GM23338 (cell line): ENCODE results near the gene OR52K1. TPM values are rescaled to one million over a fixed set of nuclear protein-coding genes. Genes with fewer than 3 reads are reported as not detected.
"Not testable (repeated sequence)": the region's sequence is repeated elsewhere in the genome, so short reads cannot be mapped to it uniquely, and the experiment has no call there.

Experiments used
- ATAC-seq: fragments of 200-7000 bp; cut with Tn5 transposase; 3 replicates; pipeline ENCODE4 v1.9.1; 2020
- DNase-seq: peaks from one replicate; pipeline ENCODE4 v3.0.0-alpha.2; 2015; ENCODE audit warnings: low spot score
- H2AFZ ChIP-seq: fragments of 200-600 bp; sonication (generic); 2 replicates; pipeline ENCODE4 v1.8.0; 2016; ENCODE audit warnings: antibody characterized with exemption, mild to moderate bottlenecking, moderate library complexity
- H3F3A ChIP-seq: fragments of 200-600 bp; sonication (generic); replicated peaks from 2 replicates; pipeline ENCODE4 v1.8.0; 2017; ENCODE audit warnings: antibody characterized with exemption, mixed run types, low read depth
- H3K27ac ChIP-seq: fragments of 200-600 bp; sonication (generic); 2 replicates; pipeline ENCODE4 v1.6.1; 2016; ENCODE audit warnings: low read depth
- H3K27me3 ChIP-seq: fragments of 200-600 bp; sonication (generic); 2 replicates; pipeline ENCODE4 v1.8.0; 2016; ENCODE audit warnings: mild to moderate bottlenecking, mixed run types, moderate library complexity; ENCODE audit not compliant: insufficient read depth
- H3K36me3 ChIP-seq: fragments of 200-600 bp; sonication (generic); 2 replicates; pipeline ENCODE4 v1.8.0; 2016; ENCODE audit warnings: mild to moderate bottlenecking; ENCODE audit not compliant: insufficient read depth
- H3K4me1 ChIP-seq: fragments of 200-600 bp; sonication (generic); 2 replicates; pipeline ENCODE4 v1.8.0; 2016; ENCODE audit warnings: mild to moderate bottlenecking, moderate library complexity; ENCODE audit not compliant: insufficient read depth
- H3K4me2 ChIP-seq: fragments of 200-600 bp; sonication (generic); 2 replicates; pipeline ENCODE4 v1.7.1; 2017; ENCODE audit warnings: mixed run types
- H3K4me3 ChIP-seq: fragments of 200-600 bp; sonication (generic); 2 replicates; pipeline ENCODE4 v1.6.1; 2016; ENCODE audit warnings: mixed run types
- H3K79me2 ChIP-seq: fragments of 200-600 bp; sonication (generic); replicated peaks from 2 replicates; pipeline ENCODE4 v1.8.0; 2017; ENCODE audit warnings: mild to moderate bottlenecking; ENCODE audit not compliant: insufficient read depth
- H3K9me2 ChIP-seq: fragments of 200-600 bp; sonication (generic); 2 replicates; pipeline ENCODE4 v1.8.0; 2017; ENCODE audit not compliant: insufficient read depth
- H4K20me1 ChIP-seq: fragments of 200-600 bp; sonication (generic); replicated peaks from 2 replicates; pipeline ENCODE4 v1.8.0; 2017; ENCODE audit warnings: mild to moderate bottlenecking; ENCODE audit not compliant: insufficient read depth
- H3K27ac Mint-ChIP-seq: 2 replicates; pipeline ENCODE4 v1.8.0; 2020; ENCODE audit warnings: inconsistent platforms, mild to moderate bottlenecking, moderate library complexity, mixed read lengths
- H3K27me3 Mint-ChIP-seq: 3 replicates; pipeline ENCODE4 v1.8.0; 2022; ENCODE audit warnings: low read depth, mild to moderate bottlenecking, moderate library complexity, mixed read lengths, inconsistent platforms; ENCODE audit not compliant: insufficient read depth, poor library complexity
- H3K36me3 Mint-ChIP-seq: 3 replicates; pipeline ENCODE4 v1.8.0; 2021; ENCODE audit warnings: low read depth, mild to moderate bottlenecking, inconsistent platforms, moderate library complexity, mixed read lengths
- H3K4me1 Mint-ChIP-seq: 3 replicates; pipeline ENCODE4 v1.8.0; 2020; ENCODE audit warnings: mild to moderate bottlenecking, inconsistent platforms, mixed read lengths
- H3K4me3 Mint-ChIP-seq: 3 replicates; pipeline ENCODE4 v1.8.0; 2021; ENCODE audit warnings: moderate library complexity, mild to moderate bottlenecking, inconsistent platforms, mixed read lengths
- H3K9me3 Mint-ChIP-seq: 3 replicates; pipeline ENCODE4 v1.8.0; 2020; ENCODE audit warnings: moderate library complexity, mild to moderate bottlenecking, inconsistent platforms, mixed read lengths
- CREB1 ChIP-seq: fragments of 250-450 bp; sonication (Bioruptor Pico); IDR thresholded peaks from 2 replicates; pipeline ENCODE4 v1.5.0; 2020; ENCODE audit warnings: low read depth, mild to moderate bottlenecking, moderate library complexity
- EZH2 ChIP-seq: fragments of 200-600 bp; sonication (generic); IDR thresholded peaks from one replicate; pipeline ENCODE4 v1.8.0; 2017; ENCODE audit warnings: antibody characterized with exemption, mild to moderate bottlenecking, low read depth; ENCODE audit not compliant: unreplicated experiment
- EZH2phosphoT487 ChIP-seq: fragments of 200-600 bp; sonication (generic); IDR thresholded peaks from one replicate; pipeline ENCODE4 v1.8.1; 2018; ENCODE audit warnings: antibody characterized with exemption; ENCODE audit not compliant: unreplicated experiment
- JUNB ChIP-seq: IDR thresholded peaks from one replicate; pipeline ENCODE4 v1.6.1; 2016; ENCODE audit warnings: antibody characterized with exemption; ENCODE audit not compliant: unreplicated experiment
- NANOG ChIP-seq: IDR thresholded peaks from 2 replicates; pipeline ENCODE4 v1.6.1; 2016; ENCODE audit warnings: antibody characterized with exemption, borderline replicate concordance
- POLR2AphosphoS5 ChIP-seq: IDR thresholded peaks from 2 replicates; pipeline ENCODE4 v1.6.1; 2016; ENCODE audit warnings: antibody characterized with exemption, low read depth
- STAT1 ChIP-seq: IDR thresholded peaks from one replicate; pipeline ENCODE4 v1.6.1; 2016; ENCODE audit warnings: antibody characterized with exemption; ENCODE audit not compliant: unreplicated experiment
- ZNF331 ChIP-seq: fragments of 250-450 bp; sonication (Bioruptor Pico); IDR thresholded peaks from 2 replicates; pipeline ENCODE4 v1.5.0; 2020; ENCODE audit warnings: low read depth, mild to moderate bottlenecking, moderate library complexity
- polyA plus RNA-seq: library from polyadenylated mRNA; unstranded; fragments of >200 nt; fragmentation: Nextera tagmentation; extraction: Ambion mirVana; gene quantifications from 2 replicates; pipeline ENCODE4 v1.2.1, GENCODE V29; 2016
- total RNA-seq: library from RNA; depleted of rRNA; stranded (reverse); fragments of >200 nt; shearing (Covaris generic); gene quantifications from 2 replicates; pipeline ENCODE4 v1.2.3, GENCODE V29; 2014
- TF ChIP-seq, protein P1 (sequence below): IDR thresholded peaks from 2 replicates; pipeline ENCODE4 v1.6.1; 2016; ENCODE audit warnings: antibody characterized with exemption
- TF ChIP-seq, protein P2 (sequence below): IDR thresholded peaks from one replicate; pipeline ENCODE4 v1.6.1; 2018; ENCODE audit warnings: antibody characterized with exemption; ENCODE audit not compliant: unreplicated experiment
- TF ChIP-seq, protein P3 (sequence below): fragments of 250-450 bp; sonication (Bioruptor Pico); IDR thresholded peaks from 2 replicates; pipeline ENCODE4 v1.5.0; 2020; ENCODE audit warnings: mild to moderate bottlenecking, moderate library complexity

The OR52K1 gene
- total and polyA plus RNA-seq, 2 experiments from 2014 or later: not detected

DNA sequence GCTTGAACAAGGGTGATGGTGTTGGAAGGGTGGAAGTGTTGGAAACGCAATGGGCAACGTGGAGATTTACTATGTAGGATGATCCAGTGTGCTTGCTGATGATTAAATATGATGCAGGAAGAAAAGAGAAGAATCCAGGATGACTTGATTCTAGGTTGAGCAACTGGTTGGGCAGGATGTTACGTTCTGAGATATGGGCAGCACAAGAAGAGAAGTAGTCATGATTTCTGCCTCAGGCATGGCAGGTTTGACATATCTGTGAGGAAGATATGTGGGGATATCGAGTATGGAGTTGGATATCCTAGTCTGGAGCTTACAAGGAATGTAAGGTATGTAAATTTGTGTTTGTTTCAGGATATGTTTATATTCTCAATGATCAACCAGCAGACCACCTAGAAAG lies 1.9 kb downstream of the OR52K1 start:
- H3K36me3 Mint-ChIP-seq: no peaks in the 10 kb centered on the region
- Histone ChIP-seq H2AFZ (no peak overlapping the region), H3K4me2 (no peak overlapping the region), H3K79me2 (no peaks in the 10 kb centered on the region), H4K20me1 (no peaks in the 10 kb centered on the region), H3K27ac (no peak overlapping the region), H3K27me3 (no peaks in the 10 kb centered on the region), H3F3A (no peaks in the 10 kb centered on the region), H3K9me2 (peaks cover 9% of the 10 kb centered on the region; the same call in 1 of the 2 replicates), H3K4me1 (peaks cover 14% of the 10 kb centered on the region), H3K36me3 (no peaks in the 10 kb centered on the region), H3K4me3 (no peak overlapping the region)
- H3K9me3 Mint-ChIP-seq: no peaks in the 10 kb centered on the region
- no peak for ATAC-seq
- no peak for DNase-seq
- H3K27me3 Mint-ChIP-seq: no peaks in the 10 kb centered on the region
- TF ChIP-seq EZH2 (no peak), JUNB (no peak), ZNF331 (CRISPR knock-in tag) (no peak), STAT1 (no peak), POLR2AphosphoS5 (no peak), CREB1 (CRISPR knock-in tag) (no peak), EZH2phosphoT487 (no peak), NANOG (no peak)
- TF ChIP-seq, protein P1, sequence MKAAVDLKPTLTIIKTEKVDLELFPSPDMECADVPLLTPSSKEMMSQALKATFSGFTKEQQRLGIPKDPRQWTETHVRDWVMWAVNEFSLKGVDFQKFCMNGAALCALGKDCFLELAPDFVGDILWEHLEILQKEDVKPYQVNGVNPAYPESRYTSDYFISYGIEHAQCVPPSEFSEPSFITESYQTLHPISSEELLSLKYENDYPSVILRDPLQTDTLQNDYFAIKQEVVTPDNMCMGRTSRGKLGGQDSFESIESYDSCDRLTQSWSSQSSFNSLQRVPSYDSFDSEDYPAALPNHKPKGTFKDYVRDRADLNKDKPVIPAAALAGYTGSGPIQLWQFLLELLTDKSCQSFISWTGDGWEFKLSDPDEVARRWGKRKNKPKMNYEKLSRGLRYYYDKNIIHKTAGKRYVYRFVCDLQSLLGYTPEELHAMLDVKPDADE: no peak
- TF ChIP-seq, protein P2, sequence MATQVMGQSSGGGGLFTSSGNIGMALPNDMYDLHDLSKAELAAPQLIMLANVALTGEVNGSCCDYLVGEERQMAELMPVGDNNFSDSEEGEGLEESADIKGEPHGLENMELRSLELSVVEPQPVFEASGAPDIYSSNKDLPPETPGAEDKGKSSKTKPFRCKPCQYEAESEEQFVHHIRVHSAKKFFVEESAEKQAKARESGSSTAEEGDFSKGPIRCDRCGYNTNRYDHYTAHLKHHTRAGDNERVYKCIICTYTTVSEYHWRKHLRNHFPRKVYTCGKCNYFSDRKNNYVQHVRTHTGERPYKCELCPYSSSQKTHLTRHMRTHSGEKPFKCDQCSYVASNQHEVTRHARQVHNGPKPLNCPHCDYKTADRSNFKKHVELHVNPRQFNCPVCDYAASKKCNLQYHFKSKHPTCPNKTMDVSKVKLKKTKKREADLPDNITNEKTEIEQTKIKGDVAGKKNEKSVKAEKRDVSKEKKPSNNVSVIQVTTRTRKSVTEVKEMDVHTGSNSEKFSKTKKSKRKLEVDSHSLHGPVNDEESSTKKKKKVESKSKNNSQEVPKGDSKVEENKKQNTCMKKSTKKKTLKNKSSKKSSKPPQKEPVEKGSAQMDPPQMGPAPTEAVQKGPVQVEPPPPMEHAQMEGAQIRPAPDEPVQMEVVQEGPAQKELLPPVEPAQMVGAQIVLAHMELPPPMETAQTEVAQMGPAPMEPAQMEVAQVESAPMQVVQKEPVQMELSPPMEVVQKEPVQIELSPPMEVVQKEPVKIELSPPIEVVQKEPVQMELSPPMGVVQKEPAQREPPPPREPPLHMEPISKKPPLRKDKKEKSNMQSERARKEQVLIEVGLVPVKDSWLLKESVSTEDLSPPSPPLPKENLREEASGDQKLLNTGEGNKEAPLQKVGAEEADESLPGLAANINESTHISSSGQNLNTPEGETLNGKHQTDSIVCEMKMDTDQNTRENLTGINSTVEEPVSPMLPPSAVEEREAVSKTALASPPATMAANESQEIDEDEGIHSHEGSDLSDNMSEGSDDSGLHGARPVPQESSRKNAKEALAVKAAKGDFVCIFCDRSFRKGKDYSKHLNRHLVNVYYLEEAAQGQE: no peak
- TF ChIP-seq, protein P3, sequence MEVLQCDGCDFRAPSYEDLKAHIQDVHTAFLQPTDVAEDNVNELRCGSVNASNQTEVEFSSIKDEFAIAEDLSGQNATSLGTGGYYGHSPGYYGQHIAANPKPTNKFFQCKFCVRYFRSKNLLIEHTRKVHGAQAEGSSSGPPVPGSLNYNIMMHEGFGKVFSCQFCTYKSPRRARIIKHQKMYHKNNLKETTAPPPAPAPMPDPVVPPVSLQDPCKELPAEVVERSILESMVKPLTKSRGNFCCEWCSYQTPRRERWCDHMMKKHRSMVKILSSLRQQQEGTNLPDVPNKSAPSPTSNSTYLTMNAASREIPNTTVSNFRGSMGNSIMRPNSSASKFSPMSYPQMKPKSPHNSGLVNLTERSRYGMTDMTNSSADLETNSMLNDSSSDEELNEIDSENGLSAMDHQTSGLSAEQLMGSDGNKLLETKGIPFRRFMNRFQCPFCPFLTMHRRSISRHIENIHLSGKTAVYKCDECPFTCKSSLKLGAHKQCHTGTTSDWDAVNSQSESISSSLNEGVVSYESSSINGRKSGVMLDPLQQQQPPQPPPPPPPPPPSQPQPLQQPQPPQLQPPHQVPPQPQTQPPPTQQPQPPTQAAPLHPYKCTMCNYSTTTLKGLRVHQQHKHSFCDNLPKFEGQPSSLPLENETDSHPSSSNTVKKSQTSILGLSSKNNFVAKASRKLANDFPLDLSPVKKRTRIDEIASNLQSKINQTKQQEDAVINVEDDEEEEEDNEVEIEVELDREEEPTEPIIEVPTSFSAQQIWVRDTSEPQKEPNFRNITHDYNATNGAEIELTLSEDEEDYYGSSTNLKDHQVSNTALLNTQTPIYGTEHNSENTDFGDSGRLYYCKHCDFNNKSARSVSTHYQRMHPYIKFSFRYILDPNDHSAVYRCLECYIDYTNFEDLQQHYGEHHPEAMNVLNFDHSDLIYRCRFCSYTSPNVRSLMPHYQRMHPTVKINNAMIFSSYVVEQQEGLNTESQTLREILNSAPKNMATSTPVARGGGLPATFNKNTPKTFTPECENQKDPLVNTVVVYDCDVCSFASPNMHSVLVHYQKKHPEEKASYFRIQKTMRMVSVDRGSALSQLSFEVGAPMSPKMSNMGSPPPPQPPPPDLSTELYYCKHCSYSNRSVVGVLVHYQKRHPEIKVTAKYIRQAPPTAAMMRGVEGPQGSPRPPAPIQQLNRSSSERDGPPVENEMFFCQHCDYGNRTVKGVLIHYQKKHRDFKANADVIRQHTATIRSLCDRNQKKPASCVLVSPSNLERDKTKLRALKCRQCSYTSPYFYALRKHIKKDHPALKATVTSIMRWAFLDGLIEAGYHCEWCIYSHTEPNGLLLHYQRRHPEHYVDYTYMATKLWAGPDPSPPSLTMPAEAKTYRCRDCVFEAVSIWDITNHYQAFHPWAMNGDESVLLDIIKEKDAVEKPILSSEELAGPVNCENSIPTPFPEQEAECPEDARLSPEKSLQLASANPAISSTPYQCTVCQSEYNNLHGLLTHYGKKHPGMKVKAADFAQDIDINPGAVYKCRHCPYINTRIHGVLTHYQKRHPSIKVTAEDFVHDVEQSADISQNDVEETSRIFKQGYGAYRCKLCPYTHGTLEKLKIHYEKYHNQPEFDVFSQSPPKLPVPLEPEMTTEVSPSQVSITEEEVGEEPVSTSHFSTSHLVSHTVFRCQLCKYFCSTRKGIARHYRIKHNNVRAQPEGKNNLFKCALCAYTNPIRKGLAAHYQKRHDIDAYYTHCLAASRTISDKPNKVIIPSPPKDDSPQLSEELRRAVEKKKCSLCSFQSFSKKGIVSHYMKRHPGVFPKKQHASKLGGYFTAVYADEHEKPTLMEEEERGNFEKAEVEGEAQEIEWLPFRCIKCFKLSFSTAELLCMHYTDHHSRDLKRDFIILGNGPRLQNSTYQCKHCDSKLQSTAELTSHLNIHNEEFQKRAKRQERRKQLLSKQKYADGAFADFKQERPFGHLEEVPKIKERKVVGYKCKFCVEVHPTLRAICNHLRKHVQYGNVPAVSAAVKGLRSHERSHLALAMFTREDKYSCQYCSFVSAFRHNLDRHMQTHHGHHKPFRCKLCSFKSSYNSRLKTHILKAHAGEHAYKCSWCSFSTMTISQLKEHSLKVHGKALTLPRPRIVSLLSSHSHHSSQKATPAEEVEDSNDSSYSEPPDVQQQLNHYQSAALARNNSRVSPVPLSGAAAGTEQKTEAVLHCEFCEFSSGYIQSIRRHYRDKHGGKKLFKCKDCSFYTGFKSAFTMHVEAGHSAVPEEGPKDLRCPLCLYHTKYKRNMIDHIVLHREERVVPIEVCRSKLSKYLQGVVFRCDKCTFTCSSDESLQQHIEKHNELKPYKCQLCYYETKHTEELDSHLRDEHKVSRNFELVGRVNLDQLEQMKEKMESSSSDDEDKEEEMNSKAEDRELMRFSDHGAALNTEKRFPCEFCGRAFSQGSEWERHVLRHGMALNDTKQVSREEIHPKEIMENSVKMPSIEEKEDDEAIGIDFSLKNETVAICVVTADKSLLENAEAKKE (CRISPR knock-in tag): no peak
- no peak overlapping the region for H3K4me3 Mint-ChIP-seq
- H3K4me1 Mint-ChIP-seq: peaks cover 11% of the 10 kb centered on the region; the same call in 2 of the 3 replicates
- no peak overlapping the region for H3K27ac Mint-ChIP-seq

DNA sequence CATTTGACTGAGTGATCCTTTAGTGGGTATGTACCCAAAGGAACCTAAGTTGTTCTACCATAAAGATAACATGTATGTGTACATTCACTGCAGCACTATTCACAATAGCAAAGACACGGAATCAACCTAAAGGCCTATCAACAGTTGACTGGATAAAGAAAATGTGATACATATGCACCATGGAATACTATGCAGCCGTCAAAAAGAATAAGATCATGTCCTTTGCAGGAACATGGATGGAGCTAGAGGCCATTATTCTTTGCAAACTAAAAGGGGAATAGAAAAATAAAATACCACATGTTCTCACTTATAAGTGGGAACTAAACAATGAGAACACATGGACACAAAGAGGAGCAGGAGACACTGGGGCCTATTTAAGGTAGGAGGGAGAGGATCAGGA lies 9.0 kb downstream of the OR52K1 start:
- not testable (repeated sequence) for H3K4me3 Mint-ChIP-seq

More for the DNA sequence above, 9.0 kb downstream of the OR52K1 start:
- not testable (repeated sequence) for H3K36me3 ChIP-seq, DNase-seq, H3K27me3 ChIP-seq, H4K20me1 ChIP-seq, H3K27me3 Mint-ChIP-seq, H3K9me2 ChIP-seq, H3K36me3 Mint-ChIP-seq, H3K4me3 ChIP-seq, H3K27ac Mint-ChIP-seq, ATAC-seq, H3K4me1 Mint-ChIP-seq, H3K9me3 Mint-ChIP-seq, H3F3A ChIP-seq, H3K4me1 ChIP-seq, H3K4me2 ChIP-seq, H3K79me2 ChIP-seq, H3K27ac ChIP-seq, H2AFZ ChIP-seq
